OCI-M2 (cell line): ENCODE measurements around the gene RFX6.
"Not testable (repeated sequence)": the region's sequence is repeated elsewhere in the genome, so short reads cannot be mapped to it uniquely, and the experiment has no call there.

Source experiments
- DNase-seq: peaks from one replicate; lab custom pipeline; 2025; ENCODE audit not compliant: unreplicated experiment; lab: John Stamatoyannopoulos, UW

Gene RFX6

GRCh38 chr6:116876635-116877611 lies at the start of gene RFX6:
Gene RFX6 (plus strand): TSS chr6:116877242. CDS start chr6:116877276, 34 bp downstream.
- DNase-seq: no peak

- no peak for DNase-seq
Observed at GRCh38 chr6:116827561-116828240, 49.3 kb upstream of the RFX6 start.

- no peak for DNase-seq
Observed at GRCh38 chr6:116828983-116829382, 48.1 kb upstream of the RFX6 start, which contains the start of gene GPRC6A. Gene GPRC6A (minus strand): TSS chr6:116829083. CDS start chr6:116829013, 70 bp downstream.

- not testable (repeated sequence) for DNase-seq
Observed at GRCh38 chr6:116834526-116834925, 42.5 kb upstream of the RFX6 start.

- DNase-seq: no peak
Observed at GRCh38 chr6:116836606-116837342, 40.3 kb upstream of the RFX6 start.

GRCh38 chr6:116840091-116840490 lies 37.0 kb upstream of the RFX6 start:
- DNase-seq: no peak

- no peak for DNase-seq
Observed at GRCh38 chr6:116842459-116842858, 34.6 kb upstream of the RFX6 start.

GRCh38 chr6:116847227-116847626 lies 29.8 kb upstream of the RFX6 start:
- no peak for DNase-seq

- DNase-seq: no peak
Observed at GRCh38 chr6:116858060-116858459, 19.0 kb upstream of the RFX6 start.

GRCh38 chr6:116859264-116859663 lies 17.8 kb upstream of the RFX6 start:
- DNase-seq: no peak

GRCh38 chr6:116866281-116866871 lies 10.7 kb upstream of the RFX6 start:
- no peak for DNase-seq

- DNase-seq: no peak
Observed at GRCh38 chr6:116872771-116873170, 4.3 kb upstream of the RFX6 start.

GRCh38 chr6:116876107-116876506 lies 935 bp upstream of the RFX6 start:
- no peak for DNase-seq

GRCh38 chr6:116877743-116878142 lies 701 bp downstream of the RFX6 start:
- DNase-seq: no peak

- no peak for DNase-seq
Observed at GRCh38 chr6:116881236-116881635, 4.2 kb downstream of the RFX6 start.

- no peak for DNase-seq
Observed at GRCh38 chr6:116883005-116883404, 6.0 kb downstream of the RFX6 start.

- DNase-seq: no peak
Observed at GRCh38 chr6:116884530-116884929, 7.5 kb downstream of the RFX6 start.

GRCh38 chr6:116887168-116887567 lies 10.1 kb downstream of the RFX6 start:
- DNase-seq: no peak

- DNase-seq: no peak
Observed at GRCh38 chr6:116887894-116888293, 10.9 kb downstream of the RFX6 start.

GRCh38 chr6:116888732-116889360 lies 11.8 kb downstream of the RFX6 start:
- no peak for DNase-seq
